Fibroblast of skin of left biceps (primary cell): ENCODE results near the gene RPL6.

ENCODE experiments used
- DNase-seq, 2 experiments: peaks; one replicate each; pipeline ENCODE4 v3.0.0-alpha.2; 2013; ENCODE audit warnings: low read depth in 2 of 2

RPL6 gene

GRCh38 chr12:112380663-112381405, 28.6 kb downstream of the RPL6 start:
- no peak for DNase-seq

- DNase-seq: no peak
These were observed 34.3 kb downstream of the RPL6 start for GRCh38 chr12:112375105-112375504.

- no peak for DNase-seq
These were observed 35.2 kb downstream of the RPL6 start for GRCh38 chr12:112374166-112374740.

GRCh38 chr12:112370868-112371510, 38.4 kb downstream of the RPL6 start:
- DNase-seq: no peak

- DNase-seq: no peak
These were observed 39.2 kb downstream of the RPL6 start for GRCh38 chr12:112370199-112370598.

GRCh38 chr12:112368856-112369255, 40.5 kb downstream of the RPL6 start:
- no peak for DNase-seq

DNA sequence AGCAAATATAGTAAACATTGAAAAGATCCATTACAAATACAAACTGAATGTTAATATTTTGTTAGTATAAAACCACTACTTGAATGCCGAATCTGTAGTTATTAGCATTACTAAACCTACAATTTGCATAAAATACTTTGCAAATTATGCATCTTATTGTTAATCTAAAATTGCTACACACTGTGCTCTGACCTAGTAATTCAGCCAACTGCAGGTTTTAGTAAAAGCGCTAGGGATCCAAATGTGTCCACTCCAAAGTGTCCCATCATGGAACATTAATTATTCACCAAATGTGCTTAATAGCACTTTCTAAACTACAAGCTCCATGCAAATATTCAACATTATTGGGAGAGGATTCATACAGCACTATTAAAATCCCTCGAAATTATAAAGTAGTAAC, 41.4 kb downstream of the RPL6 start:
- no peak for DNase-seq

DNA sequence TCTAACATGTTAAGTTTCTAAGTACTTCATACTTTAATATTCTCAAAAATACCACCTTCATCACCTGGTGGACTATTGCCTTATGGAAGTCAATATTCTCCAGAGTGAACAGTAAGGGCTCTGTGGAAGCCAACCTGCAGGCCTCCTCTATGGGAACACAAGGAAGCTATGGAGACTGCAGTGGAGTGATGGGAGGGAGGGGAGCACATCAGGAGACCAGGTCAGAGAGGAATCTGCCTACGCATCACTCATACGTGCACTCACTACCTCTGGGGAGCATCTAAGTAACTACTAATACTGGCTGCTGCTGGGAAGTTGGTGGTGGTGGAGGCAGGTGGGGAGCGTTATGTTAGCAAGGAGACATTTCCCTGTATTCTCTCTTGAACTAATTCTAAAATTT, 47.1 kb downstream of the RPL6 start:
- no peak for DNase-seq

DNA sequence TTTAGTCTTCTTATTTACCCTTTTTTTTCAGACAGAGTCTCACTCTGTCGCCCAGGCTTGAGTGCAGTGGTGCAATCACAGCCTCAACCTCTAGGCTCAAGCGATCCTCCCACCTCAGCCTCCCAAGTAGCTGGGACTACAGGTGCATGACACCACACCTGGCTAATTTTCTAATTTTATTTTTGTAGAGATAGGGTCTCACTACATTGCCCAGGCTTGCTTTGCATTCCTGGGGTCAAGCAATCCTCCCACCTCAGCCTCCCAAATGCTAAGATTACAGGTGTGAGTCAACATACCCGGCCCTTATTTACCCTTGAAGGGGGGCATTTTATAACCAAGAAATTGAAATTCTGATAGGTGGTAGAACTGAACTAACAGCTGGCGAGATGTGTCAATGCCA, 48.1 kb downstream of the RPL6 start:
- no peak for DNase-seq

GRCh38 chr12:112359290-112359689, 50.1 kb downstream of the RPL6 start:
- DNase-seq: no peak

- DNase-seq: no peak
These were observed 52.2 kb downstream of the RPL6 start for GRCh38 chr12:112357214-112357613.
